IPS-18c (cell line): ENCODE results near the gene CCDC30.
"Not testable (repeated sequence)": the region's sequence is repeated elsewhere in the genome, so short reads cannot be mapped to it uniquely, and the experiment has no call there.

Source experiments
- H3K4me3 ChIP-seq: 2 replicates; pipeline ENCODE4 v1.7.0; 2013; ENCODE audit warnings: low read depth, mild to moderate bottlenecking, low read length, moderate library complexity; ENCODE audit not compliant: insufficient read depth
- H3K9me3 ChIP-seq: one replicate; pipeline ENCODE4 v1.6.1; 2013; ENCODE audit warnings: mild to moderate bottlenecking, low read length, moderate library complexity; ENCODE audit not compliant: control insufficient read depth, insufficient read depth

CCDC30 gene

GRCh38 chr1:42576935-42577334 lies 113.8 kb downstream of the CCDC30 start:
- no peak overlapping the region for H3K4me3 ChIP-seq

GRCh38 chr1:42586016-42586415 lies 122.9 kb downstream of the CCDC30 start:
- no peak overlapping the region for H3K4me3 ChIP-seq
- no peaks in the 10 kb centered on the region for H3K9me3 ChIP-seq

More at GRCh38 chr1:42576935-42577334, 113.8 kb downstream of the CCDC30 start:
- H3K9me3 ChIP-seq, result no peaks in the 10 kb centered on the region

GRCh38 chr1:42587753-42588152 lies 124.7 kb downstream of the CCDC30 start:
- no peaks in the 10 kb centered on the region for H3K9me3 ChIP-seq
- no peak overlapping the region for H3K4me3 ChIP-seq

GRCh38 chr1:42592811-42593210 lies 129.7 kb downstream of the CCDC30 start:
- Histone ChIP-seq H3K4me3 (no peak overlapping the region), H3K9me3 (no peaks in the 10 kb centered on the region)

GRCh38 chr1:42593486-42594100 lies 130.5 kb downstream of the CCDC30 start:
- Histone ChIP-seq H3K9me3 (no peaks in the 10 kb centered on the region), H3K4me3 (no peak overlapping the region)

GRCh38 chr1:42601472-42601871 lies 138.4 kb downstream of the CCDC30 start:
- H3K9me3 ChIP-seq, result peaks cover 3% of the 10 kb centered on the region

GRCh38 chr1:42613803-42614131 lies 150.7 kb downstream of the CCDC30 start:
- H3K9me3 ChIP-seq, result no peaks in the 10 kb centered on the region
- H3K4me3 ChIP-seq, result no peak overlapping the region

More at GRCh38 chr1:42601472-42601871, 138.4 kb downstream of the CCDC30 start:
- H3K4me3 ChIP-seq, result no peak overlapping the region

GRCh38 chr1:42618866-42619265 lies 155.8 kb downstream of the CCDC30 start:
- Histone ChIP-seq H3K4me3 (no peak overlapping the region), H3K9me3 (no peaks in the 10 kb centered on the region)

GRCh38 chr1:42620307-42620706 lies 157.2 kb downstream of the CCDC30 start:
- no peak overlapping the region for H3K4me3 ChIP-seq

GRCh38 chr1:42621180-42621579 lies 158.1 kb downstream of the CCDC30 start:
- not testable (repeated sequence) for H3K4me3 ChIP-seq, H3K9me3 ChIP-seq

More at GRCh38 chr1:42620307-42620706, 157.2 kb downstream of the CCDC30 start:
- H3K9me3 ChIP-seq, result no peaks in the 10 kb centered on the region

GRCh38 chr1:42627205-42627604 lies 164.1 kb downstream of the CCDC30 start:
- not testable (repeated sequence) for H3K9me3 ChIP-seq, H3K4me3 ChIP-seq

- H3K4me3 ChIP-seq, result no peak overlapping the region
Measured at GRCh38 chr1:42639116-42639515, 176.0 kb downstream of the CCDC30 start.

GRCh38 chr1:42646056-42646455 lies 183.0 kb downstream of the CCDC30 start:
- H3K9me3 ChIP-seq, result no peaks in the 10 kb centered on the region
- H3K4me3 ChIP-seq, result no peak overlapping the region

More at GRCh38 chr1:42639116-42639515, 176.0 kb downstream of the CCDC30 start:
- peaks cover 2% of the 10 kb centered on the region for H3K9me3 ChIP-seq

GRCh38 chr1:42657201-42657600 lies 194.1 kb downstream of the CCDC30 start:
- H3K4me3 ChIP-seq, result no peak overlapping the region

GRCh38 chr1:42657981-42658876 lies 195.1 kb downstream of the CCDC30 start, which contains the start of gene PPIH:
PPIH (plus strand) TSS chr1:42658423; CDS start chr1:42658447, 24 bp downstream.
- no peaks in the 10 kb centered on the region for H3K9me3 ChIP-seq
- H3K4me3 ChIP-seq, result peak within 1 kb of the TSS; percentile 93

More at GRCh38 chr1:42657201-42657600, 194.1 kb downstream of the CCDC30 start:
- H3K9me3 ChIP-seq, result no peaks in the 10 kb centered on the region

GRCh38 chr1:42658877-42659337 lies 195.8 kb downstream of the CCDC30 start:
- no peaks in the 10 kb centered on the region for H3K9me3 ChIP-seq

GRCh38 chr1:42660907-42661500 lies 197.9 kb downstream of the CCDC30 start:
- Histone ChIP-seq H3K4me3 (no peak overlapping the region), H3K9me3 (no peaks in the 10 kb centered on the region)

More at GRCh38 chr1:42658877-42659337, 195.8 kb downstream of the CCDC30 start:
- H3K4me3 ChIP-seq, result peak overlapping the region; percentile 93
